Measurements from ENCODE around the gene CAPN5.

The CAPN5 gene

GRCh38 chr11:77126156-77126775 is 59.5 kb downstream of the CAPN5 start:
- Histone ChIP-seq H3K9ac (peak overlapping the region in 3 of 11 experiments; percentile 9 to 55 (median 36); a peak in 2 of 22 replicates), H3K4me1 (peaks cover 23 to 91% (median 72%) of the 10 kb centered on the region in 10 experiments), H3K36me3 (peaks cover 0 to 7% (median 0%) of the 10 kb centered on the region in 11 experiments; a peak in 1 of 22 replicates), H3K9me3 (replicated peaks in 1 of 11) (no peaks in the 10 kb centered on the region), H4K20me1 (peaks cover 0 to 6% (median 0%) of the 10 kb centered on the region in 11 experiments; a peak in 2 of 22 replicates), H3K4me3 (no peak overlapping the region), H3K27ac (no peak overlapping the region), H3K4me2 (peak overlapping the region in 8 of 11 experiments; percentile 69 to 93 (median 80); a peak in 14 of 22 replicates), H3K27me3 (no peaks in the 10 kb centered on the region)
- TF ChIP-seq Cebpa-rat (IDR thresholded peaks at IDR 0.05): no peak

- peak overlapping the region; percentile 39 to 65 (median 44); a peak in 16 of 20 replicates for H3K4me3 ChIP-seq
- H3K4me2 ChIP-seq: peak overlapping the region; percentile 69 to 93 (median 78)
- H3K4me1 ChIP-seq: peaks cover 23 to 91% (median 72%) of the 10 kb centered on the region in 10 experiments
- no peak overlapping the region; a peak in 1 of 22 replicates for H3K27ac ChIP-seq
- peaks cover 0 to 6% (median 0%) of the 10 kb centered on the region in 11 experiments; a peak in 2 of 22 replicates for H4K20me1 ChIP-seq
- H3K27me3 ChIP-seq: no peaks in the 10 kb centered on the region
- peaks cover 0 to 7% (median 0%) of the 10 kb centered on the region in 11 experiments; a peak in 1 of 22 replicates for H3K36me3 ChIP-seq
- H3K9me3 ChIP-seq (replicated peaks in 1 of 11): no peaks in the 10 kb centered on the region
- H3K9ac ChIP-seq: peak overlapping the region; percentile 5 to 71 (median 39); a peak in 15 of 22 replicates
- no peak for TF ChIP-seq Cebpa-rat (IDR thresholded peaks at IDR 0.05)
Observed at GRCh38 chr11:77126861-77127234, 60.1 kb downstream of the CAPN5 start.

DNA sequence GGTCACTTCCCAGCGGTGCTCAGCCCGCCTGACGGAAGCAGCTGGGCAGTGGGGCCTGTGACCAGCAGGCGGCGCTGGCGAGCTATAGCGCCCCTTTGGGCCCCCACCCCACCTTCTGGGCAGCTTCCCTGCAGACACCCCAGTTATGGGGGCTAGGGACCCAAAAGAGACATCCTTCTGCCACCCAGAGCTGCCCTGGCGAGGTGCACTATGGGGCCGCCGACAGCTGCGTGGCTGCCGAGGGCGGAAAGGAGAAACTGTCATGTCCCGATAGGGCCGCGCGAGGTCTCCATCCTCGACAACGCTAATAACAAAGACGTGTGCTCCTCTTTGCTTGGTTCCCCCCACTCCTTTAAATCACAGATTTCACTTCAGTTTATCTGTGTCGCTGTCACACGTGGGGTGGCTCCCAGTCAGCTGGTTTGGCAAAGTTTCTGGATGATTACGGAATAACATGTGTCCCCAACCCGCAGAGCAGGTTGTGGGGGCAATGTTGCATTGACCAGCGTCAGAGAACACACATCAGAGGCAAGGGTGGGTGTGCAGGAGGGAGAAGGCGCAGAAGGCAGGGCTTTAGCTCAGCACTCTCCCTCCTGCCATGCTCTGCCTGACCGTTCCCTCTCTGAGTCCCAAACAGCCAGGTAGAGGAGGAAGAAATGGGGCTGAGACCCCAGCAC is 60.6 kb downstream of the CAPN5 start:
- H3K9ac ChIP-seq: peak overlapping the region; percentile 5 to 71 (median 39); a peak in 15 of 22 replicates
- H3K4me1 ChIP-seq: peaks cover 25 to 89% (median 71%) of the 10 kb centered on the region in 10 experiments
- no peaks in the 10 kb centered on the region for H3K9me3 ChIP-seq (replicated peaks in 1 of 11)
- H3K36me3 ChIP-seq: peaks cover 0 to 7% (median 0%) of the 10 kb centered on the region in 11 experiments; a peak in 1 of 22 replicates
- H3K27me3 ChIP-seq: no peaks in the 10 kb centered on the region
- peaks cover 0 to 6% (median 0%) of the 10 kb centered on the region in 11 experiments; a peak in 2 of 22 replicates for H4K20me1 ChIP-seq
- H3K4me3 ChIP-seq: peak overlapping the region; percentile 39 to 65 (median 44); a peak in 18 of 20 replicates
- H3K27ac ChIP-seq: peak overlapping the region in 1 of 11 experiments; percentile 24; a peak in 1 of 22 replicates
- no peak for TF ChIP-seq Cebpa-rat (IDR thresholded peaks at IDR 0.05)
- H3K4me2 ChIP-seq: peak overlapping the region; percentile 69 to 93 (median 78)

- Histone ChIP-seq H3K36me3 (peaks cover 0 to 2% (median 0%) of the 10 kb centered on the region in 11 experiments; a peak in 1 of 22 replicates), H3K4me2 (peak within 1 kb of the TSS; percentile 69 to 93 (median 78)), H3K9ac (peak within 1 kb of the TSS; percentile 5 to 71 (median 39); a peak in 15 of 22 replicates), H4K20me1 (peaks cover 0 to 6% (median 0%) of the 10 kb centered on the region in 11 experiments; a peak in 2 of 22 replicates), H3K27ac (peak within 1 kb of the TSS in 1 of 11 experiments; percentile 24; a peak in 1 of 22 replicates), H3K4me1 (peaks cover 25 to 86% (median 68%) of the 10 kb centered on the region in 10 experiments), H3K9me3 (replicated peaks in 1 of 11) (peaks cover 0 to 5% (median 0%) of the 10 kb centered on the region in 11 experiments; a peak in 5 of 22 replicates), H3K4me3 (peak within 1 kb of the TSS; percentile 39 to 65 (median 44); a peak in 18 of 20 replicates), H3K27me3 (no peaks in the 10 kb centered on the region)
- no peak for TF ChIP-seq Cebpa-rat (IDR thresholded peaks at IDR 0.05)
Observed at GRCh38 chr11:77127920-77128691, 61.3 kb downstream of the CAPN5 start, which contains the start of gene MYO7A. MYO7A (plus strand) TSS chr11:77128246; CDS start chr11:77130635, 2,389 bp downstream.

DNA sequence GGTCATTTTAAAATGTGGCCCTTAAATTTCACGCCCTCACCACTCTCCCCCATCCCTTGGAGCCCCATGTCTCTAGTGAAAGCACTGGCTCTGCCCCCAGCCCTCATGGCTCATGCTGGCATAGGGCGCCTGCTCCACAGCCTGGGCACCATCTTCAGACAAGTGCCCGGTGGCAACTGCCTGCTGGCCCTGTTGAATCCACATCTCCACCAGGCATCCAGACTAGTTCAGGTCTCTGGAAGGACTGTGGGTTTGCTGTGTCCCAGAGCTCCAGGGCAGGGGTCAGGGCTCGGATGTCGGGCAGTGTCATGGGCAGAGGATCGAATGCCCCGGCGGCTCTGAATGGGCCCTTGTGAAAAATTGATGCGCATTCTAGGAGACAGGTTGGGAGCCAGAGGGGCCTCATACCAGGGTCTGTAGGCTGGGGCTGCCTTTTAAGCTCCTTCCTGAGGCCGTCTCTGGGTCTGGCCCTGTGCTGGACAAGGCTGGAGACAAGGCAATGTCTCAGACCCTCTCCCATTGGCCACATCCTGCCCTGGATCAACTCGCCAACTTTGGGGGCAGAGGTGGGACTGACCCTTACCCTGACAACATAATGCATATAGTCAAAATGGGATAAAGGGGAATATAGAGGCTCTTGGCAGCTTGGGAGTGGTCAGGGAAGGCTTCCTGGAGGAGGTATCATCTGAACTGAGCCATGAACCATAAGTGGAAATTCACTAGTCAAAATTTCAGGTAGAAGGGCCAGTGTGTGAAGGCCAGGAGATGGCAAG is 62.5 kb downstream of the CAPN5 start:
- H3K9me3 ChIP-seq (replicated peaks in 1 of 11): peaks cover 0 to 11% (median 0%) of the 10 kb centered on the region in 11 experiments; a peak in 8 of 22 replicates
- H3K36me3 ChIP-seq: no peaks in the 10 kb centered on the region
- peaks cover 25 to 83% (median 67%) of the 10 kb centered on the region in 10 experiments for H3K4me1 ChIP-seq
- peaks cover 0 to 6% (median 0%) of the 10 kb centered on the region in 11 experiments; a peak in 2 of 22 replicates for H4K20me1 ChIP-seq
- H3K4me3 ChIP-seq: no peak overlapping the region
- no peaks in the 10 kb centered on the region for H3K27me3 ChIP-seq
- H3K4me2 ChIP-seq: peak overlapping the region in 4 of 11 experiments; percentile 78 to 87 (median 84); a peak in 4 of 22 replicates
- no peak overlapping the region for H3K9ac ChIP-seq
- no peak for TF ChIP-seq Cebpa-rat (IDR thresholded peaks at IDR 0.05)
- H3K27ac ChIP-seq: no peak overlapping the region

DNA sequence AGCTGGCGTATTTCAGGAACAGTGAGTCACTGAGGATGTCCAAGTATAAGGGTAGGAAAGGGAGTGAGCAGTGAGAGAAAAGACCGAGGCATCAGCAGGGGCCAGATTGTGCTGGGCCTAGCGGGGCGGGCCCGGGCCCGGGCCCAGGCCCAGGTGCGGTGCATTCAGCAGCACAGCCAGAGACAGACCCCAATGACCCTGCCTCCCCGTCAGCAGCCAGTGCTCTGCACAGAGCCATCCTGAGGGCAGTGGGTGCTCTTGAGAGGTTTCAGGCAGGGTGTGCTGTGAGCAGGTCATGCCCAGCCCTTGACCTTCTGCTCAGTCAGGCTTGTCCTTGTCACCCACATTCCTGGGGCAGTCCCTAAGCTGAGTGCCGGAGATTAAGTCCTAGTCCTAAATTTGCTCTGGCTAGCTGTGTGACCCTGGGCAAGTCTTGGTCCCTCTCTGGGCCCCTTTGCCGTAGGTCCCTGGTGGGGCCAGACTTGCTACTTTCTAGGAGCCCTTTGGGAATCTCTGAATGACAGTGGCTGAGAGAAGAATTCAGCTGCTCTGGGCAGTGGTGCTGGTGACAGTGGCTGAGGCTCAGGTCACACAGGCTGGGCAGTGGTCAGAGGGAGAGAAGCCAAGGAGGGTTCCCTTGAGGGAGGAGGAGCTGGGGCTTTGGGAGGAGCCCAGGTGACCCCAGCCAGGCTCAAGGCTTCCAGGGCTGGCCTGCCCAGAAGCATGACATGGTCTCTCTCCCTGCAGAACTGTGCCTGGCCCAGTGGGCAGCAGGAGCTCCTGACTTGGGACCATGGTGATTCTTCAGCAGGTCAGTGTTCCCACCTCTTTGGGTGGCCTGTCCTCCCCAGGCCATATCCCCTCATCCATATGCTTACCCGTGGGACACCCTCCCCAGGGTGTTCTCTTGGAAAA is 63.3 kb downstream of the CAPN5 start:
- H4K20me1 ChIP-seq: peaks cover 0 to 6% (median 0%) of the 10 kb centered on the region in 11 experiments; a peak in 2 of 22 replicates
- H3K4me1 ChIP-seq: peaks cover 25 to 75% (median 61%) of the 10 kb centered on the region in 10 experiments
- H3K27me3 ChIP-seq: no peaks in the 10 kb centered on the region
- peak overlapping the region in 9 of 11 experiments; percentile 3 to 59 (median 48); a peak in 15 of 22 replicates for H3K4me2 ChIP-seq
- H3K27ac ChIP-seq: peak overlapping the region in 1 of 11 experiments; percentile 21; a peak in 1 of 22 replicates
- H3K9ac ChIP-seq: peak overlapping the region in 4 of 11 experiments; percentile 11 to 33 (median 23); a peak in 4 of 22 replicates
- no peaks in the 10 kb centered on the region for H3K36me3 ChIP-seq
- TF ChIP-seq Cebpa-rat (IDR thresholded peaks at IDR 0.05): no peak
- H3K4me3 ChIP-seq: no peak overlapping the region
- H3K9me3 ChIP-seq (replicated peaks in 1 of 11): peaks cover 0 to 11% (median 0%) of the 10 kb centered on the region in 11 experiments; a peak in 8 of 22 replicates
